IMR-90 (cell line): Measurements from ENCODE around the gene PRKD2.

Experiments used
- CEBPB ChIP-seq: IDR thresholded peaks from 2 replicates; pipeline ENCODE4 v1.6.1; 2012; ENCODE audit warnings: low read depth, low read length, improper control_type of control experiment
- CTCF ChIP-seq: conservative IDR thresholded peaks from 2 replicates; pipeline ENCODE4 v1.5.1; 2012; ENCODE audit warnings: mild to moderate bottlenecking, low read depth, low read length, improper control_type of control experiment
- FOS ChIP-seq: fragments of 150-350 bp; IDR thresholded peaks from 2 replicates; pipeline ENCODE4 v1.6.1; 2016; ENCODE audit warnings: low read depth, low read length
- POLR2A ChIP-seq: IDR thresholded peaks from 2 replicates; pipeline ENCODE4 v1.6.1; 2012; ENCODE audit warnings: mild to moderate bottlenecking, low read depth, low read length
- USF2 ChIP-seq: fragments of 150-350 bp; IDR thresholded peaks from 2 replicates; pipeline ENCODE4 v1.6.1; 2017; ENCODE audit warnings: mild to moderate bottlenecking, antibody characterized with exemption, low read length, low read depth

GRCh38 chr19:46630586-46631205, 86.2 kb downstream of the PRKD2 start:
- TF ChIP-seq POLR2A (no peak), CEBPB (no peak), CTCF (no peak), USF2 (no peak), FOS (no peak)
